Measurements from ENCODE around the gene PGBD1. TPM values are rescaled to one million over a fixed set of nuclear protein-coding genes. Genes with fewer than 3 reads are reported as not detected.
A peak's percentile ranks its signal among the peaks of the same experiment; 100 is the strongest.

The PGBD1 gene
- total and polyA plus RNA-seq, 8 donors, result 0.60 to 3.1 (median 0.94) TPM

- intact Hi-C loops (cut with DNase I), result no loop called here
These were observed 14.2 kb upstream of the PGBD1 start, which contains the start of gene ZSCAN26 for GRCh38 chr6:28266962-28267694. Gene ZSCAN26 (plus strand): TSS chr6:28267143. CDS start chr6:28271920, 4,777 bp downstream.

GRCh38 chr6:28267695-28268059, 13.7 kb upstream of the PGBD1 start:
- H3K36me3 ChIP-seq, result peaks cover 0 to 7% (median 0%) of the 10 kb centered on the region in 3 donors
- no peak for TF ChIP-seq CTCF (IDR thresholded peaks at IDR 0.05)
- H3K4me3 ChIP-seq, result peak overlapping the region; percentile 55 to 82 (median 72)
- peak overlapping the region; percentile 63 to 84 (median 76) for H3K27ac ChIP-seq
- intact Hi-C loops (cut with DNase I), result no loop called here
- H3K27me3 ChIP-seq, result no peaks in the 10 kb centered on the region
- no peaks in the 10 kb centered on the region for H3K9me3 ChIP-seq
- no peak for FAIRE-seq
- peaks cover 9 to 11% (median 9%) of the 10 kb centered on the region in 3 donors for H3K4me1 ChIP-seq
- no peak for DNase-seq
- ATAC-seq, result no peak
- 2 to 3% methylated on average over 1 of the region's 1 CpG for WGBS, 2 donors

More at GRCh38 chr6:28266962-28267694, 14.2 kb upstream of the PGBD1 start, which contains the start of gene ZSCAN26:
- ATAC-seq (peak; percentile 98 to 99 (median 99)), DNase-seq (peak; percentile 76 to 90 (median 84)), FAIRE-seq (no peak)
- TF ChIP-seq CTCF (IDR thresholded peaks at IDR 0.05), result no peak
- H3K9me3 ChIP-seq, result no peaks in the 10 kb centered on the region
- peaks cover 0 to 1% (median 0%) of the 10 kb centered on the region in 3 donors for H3K36me3 ChIP-seq
- 0 to 1% methylated on average over 32 of the region's 32 CpGs for WGBS, 2 donors
- peak within 1 kb of the TSS; percentile 55 to 82 (median 72) for H3K4me3 ChIP-seq
- no peaks in the 10 kb centered on the region for H3K27me3 ChIP-seq
- peak within 1 kb of the TSS; percentile 63 to 84 (median 76) for H3K27ac ChIP-seq
- H3K4me1 ChIP-seq, result peaks cover 9 to 11% (median 9%) of the 10 kb centered on the region in 3 donors

- peaks cover 0 to 15% (median 0%) of the 10 kb centered on the region in 3 donors for H3K36me3 ChIP-seq
These were observed 11.9 kb upstream of the PGBD1 start for GRCh38 chr6:28269492-28269891.

GRCh38 chr6:28274888-28275287, 6.5 kb upstream of the PGBD1 start:
- H3K4me3 ChIP-seq, result no peak overlapping the region
- H3K27me3 ChIP-seq, result no peaks in the 10 kb centered on the region
- no peaks in the 10 kb centered on the region for H3K4me1 ChIP-seq
- peaks cover 0 to 40% (median 0%) of the 10 kb centered on the region in 3 donors for H3K36me3 ChIP-seq
- ATAC-seq (no peak), DNase-seq (no peak), FAIRE-seq (no peak)
- intact Hi-C loops (cut with DNase I), result no loop called here
- no peaks in the 10 kb centered on the region for H3K9me3 ChIP-seq
- TF ChIP-seq CTCF (IDR thresholded peaks at IDR 0.05), result no peak
- no peak overlapping the region for H3K27ac ChIP-seq

More at GRCh38 chr6:28269492-28269891, 11.9 kb upstream of the PGBD1 start:
- DNase-seq, result no peak
- no peak overlapping the region for H3K4me3 ChIP-seq
- H3K9me3 ChIP-seq, result no peaks in the 10 kb centered on the region
- no peak for ATAC-seq
- TF ChIP-seq CTCF (IDR thresholded peaks at IDR 0.05), result no peak
- H3K27ac ChIP-seq, result no peak overlapping the region
- no peak for FAIRE-seq
- intact Hi-C loops (cut with DNase I), result no loop called here
- H3K27me3 ChIP-seq, result no peaks in the 10 kb centered on the region
- peaks cover 9 to 11% (median 9%) of the 10 kb centered on the region in 3 donors for H3K4me1 ChIP-seq

GRCh38 chr6:28277746-28278145, 3.6 kb upstream of the PGBD1 start:
- FAIRE-seq, result no peak
- 61 to 72% methylated on average over 3 of the region's 3 CpGs for WGBS, 2 donors
- no peak for DNase-seq
- H3K9me3 ChIP-seq, result no peaks in the 10 kb centered on the region
- no peak for TF ChIP-seq CTCF (IDR thresholded peaks at IDR 0.05)
- H3K27ac ChIP-seq, result no peak overlapping the region
- intact Hi-C loops (cut with DNase I), result no loop called here
- no peaks in the 10 kb centered on the region for H3K27me3 ChIP-seq
- peaks cover 0 to 33% (median 0%) of the 10 kb centered on the region in 3 donors for H3K36me3 ChIP-seq
- no peak for ATAC-seq
- H3K4me3 ChIP-seq, result no peak overlapping the region
- H3K4me1 ChIP-seq, result peaks cover 0 to 2% (median 0%) of the 10 kb centered on the region in 3 donors

Measured in pancreas (tissue), 10 donors.